HL-60 (cell line): ENCODE results near the gene ZNF543.

Source experiments
- DNase-seq, 2 experiments: peaks; one replicate each; pipeline ENCODE4 v3.0.0-alpha.2; 2010 to 2020; ENCODE audit warnings: low read depth in 1 of 2, low spot score in 1 of 2
- H3K27ac ChIP-seq: fragments of 250-450 bp; sonication (Bioruptor Pico); replicated peaks from 2 replicates; pipeline ENCODE4 v1.5.1; 2020; ENCODE audit warnings: mild to moderate bottlenecking, moderate library complexity
- H3K27me3 ChIP-seq: fragments of 250-450 bp; sonication (Bioruptor Pico); 2 replicates; pipeline ENCODE4 v1.5.1; 2021; ENCODE audit warnings: mild to moderate bottlenecking, moderate library complexity; ENCODE audit not compliant: insufficient read depth, poor library complexity, severe bottlenecking
- H3K4me3 ChIP-seq: replicated peaks from 2 replicates; pipeline ENCODE4 v1.5.1; 2011; ENCODE audit warnings: mild to moderate bottlenecking, control low read depth, low read length; ENCODE audit not compliant: insufficient read depth
- GABPA ChIP-seq: IDR thresholded peaks from 2 replicates; pipeline ENCODE4 v1.6.1; 2012; ENCODE audit warnings: low read depth
- POLR2AphosphoS5 ChIP-seq: IDR thresholded peaks from 2 replicates; pipeline ENCODE4 v1.6.1; 2012; ENCODE audit warnings: low read depth
- REST ChIP-seq: IDR thresholded peaks from 2 replicates; pipeline ENCODE4 v1.6.1; 2012; ENCODE audit warnings: low read depth; ENCODE audit not compliant: insufficient replicate concordance
- SPI1 ChIP-seq: IDR thresholded peaks from 2 replicates; pipeline ENCODE4 v1.6.1; 2012; ENCODE audit warnings: low read depth, mild to moderate bottlenecking, borderline replicate concordance
- TF ChIP-seq, protein P1 (sequence below): IDR thresholded peaks from one replicate; pipeline ENCODE4 v1.5.1; 2011; ENCODE audit warnings: low read length, control low read depth, inconsistent platforms; ENCODE audit not compliant: insufficient read depth

The ZNF543 gene

GRCh38 chr19:57280962-57281400, 39.3 kb upstream of the ZNF543 start:
- Histone ChIP-seq H3K27me3 (no peaks in the 10 kb centered on the region), H3K27ac (peak overlapping the region; percentile 95), H3K4me3 (peak overlapping the region; percentile 90)
- peak in 1 of 2 experiments; percentile 50 for DNase-seq
- peak; percentile 68 for TF ChIP-seq SPI1
- TF ChIP-seq, protein P1, sequence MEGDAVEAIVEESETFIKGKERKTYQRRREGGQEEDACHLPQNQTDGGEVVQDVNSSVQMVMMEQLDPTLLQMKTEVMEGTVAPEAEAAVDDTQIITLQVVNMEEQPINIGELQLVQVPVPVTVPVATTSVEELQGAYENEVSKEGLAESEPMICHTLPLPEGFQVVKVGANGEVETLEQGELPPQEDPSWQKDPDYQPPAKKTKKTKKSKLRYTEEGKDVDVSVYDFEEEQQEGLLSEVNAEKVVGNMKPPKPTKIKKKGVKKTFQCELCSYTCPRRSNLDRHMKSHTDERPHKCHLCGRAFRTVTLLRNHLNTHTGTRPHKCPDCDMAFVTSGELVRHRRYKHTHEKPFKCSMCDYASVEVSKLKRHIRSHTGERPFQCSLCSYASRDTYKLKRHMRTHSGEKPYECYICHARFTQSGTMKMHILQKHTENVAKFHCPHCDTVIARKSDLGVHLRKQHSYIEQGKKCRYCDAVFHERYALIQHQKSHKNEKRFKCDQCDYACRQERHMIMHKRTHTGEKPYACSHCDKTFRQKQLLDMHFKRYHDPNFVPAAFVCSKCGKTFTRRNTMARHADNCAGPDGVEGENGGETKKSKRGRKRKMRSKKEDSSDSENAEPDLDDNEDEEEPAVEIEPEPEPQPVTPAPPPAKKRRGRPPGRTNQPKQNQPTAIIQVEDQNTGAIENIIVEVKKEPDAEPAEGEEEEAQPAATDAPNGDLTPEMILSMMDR: no peak

DNA sequence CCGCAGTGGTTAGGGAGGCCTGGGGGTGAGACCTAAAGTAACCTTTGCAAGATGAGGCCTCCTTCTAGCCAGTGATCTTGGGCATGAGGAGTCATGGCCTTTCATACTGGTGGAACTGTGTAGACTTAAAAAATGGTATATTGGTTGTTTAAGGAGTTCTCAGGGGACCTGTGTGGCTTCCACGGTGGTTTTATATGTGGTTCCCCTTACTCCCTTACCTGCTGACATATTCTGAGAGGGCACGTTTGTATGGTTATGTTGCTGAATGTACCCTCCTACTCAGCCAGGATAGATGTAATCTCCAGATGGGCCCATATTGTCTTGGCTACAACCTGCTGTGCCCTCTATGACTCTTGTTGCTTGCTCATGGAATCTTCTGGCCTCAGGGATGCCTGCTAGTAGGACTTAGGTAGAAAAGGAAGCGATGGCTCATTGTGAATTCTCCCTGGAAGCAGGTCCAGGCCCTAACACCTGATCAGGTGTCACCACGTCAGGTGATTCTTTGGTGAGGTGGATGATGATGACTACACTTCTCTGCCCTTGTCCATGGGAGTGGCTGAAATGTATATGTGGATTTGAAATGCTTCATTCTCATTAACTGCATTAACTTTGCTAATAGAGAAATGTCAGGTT, 38.1 kb upstream of the ZNF543 start:
- no peaks in the 10 kb centered on the region for H3K27me3 ChIP-seq
- DNase-seq: no peak
- H3K27ac ChIP-seq: no peak overlapping the region
- TF ChIP-seq REST (no peak), POLR2AphosphoS5 (no peak), SPI1 (no peak), GABPA (no peak)
- TF ChIP-seq, protein P1: no peak
- H3K4me3 ChIP-seq: peak overlapping the region; percentile 90; the same call in 1 of the 2 replicates

DNA sequence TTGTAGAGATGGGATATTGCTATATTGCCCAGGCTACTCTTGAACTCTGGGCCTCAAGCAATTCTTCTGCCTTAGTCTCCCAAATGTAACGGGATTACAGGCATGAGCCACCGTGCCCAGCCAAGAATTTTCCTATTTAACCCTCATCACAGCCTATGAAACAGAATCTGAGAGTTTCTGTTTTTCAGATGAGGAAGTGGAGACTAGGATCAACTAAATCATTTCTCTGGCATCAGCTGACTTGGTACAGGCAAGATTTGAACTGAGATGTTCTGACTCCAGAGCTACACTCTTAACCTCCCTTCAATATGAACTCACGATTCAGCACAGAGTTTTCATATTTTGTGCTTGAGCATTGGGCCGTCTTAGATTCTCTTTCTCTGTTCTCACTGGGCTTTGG, 31.9 kb upstream of the ZNF543 start:
- no peak for TF ChIP-seq REST
- peak; percentile 37; the same call in 1 of the 2 replicates for TF ChIP-seq SPI1
- no peak overlapping the region for H3K27ac ChIP-seq
- no peak for DNase-seq
- H3K4me3 ChIP-seq: no peak overlapping the region
- no peaks in the 10 kb centered on the region for H3K27me3 ChIP-seq

DNA sequence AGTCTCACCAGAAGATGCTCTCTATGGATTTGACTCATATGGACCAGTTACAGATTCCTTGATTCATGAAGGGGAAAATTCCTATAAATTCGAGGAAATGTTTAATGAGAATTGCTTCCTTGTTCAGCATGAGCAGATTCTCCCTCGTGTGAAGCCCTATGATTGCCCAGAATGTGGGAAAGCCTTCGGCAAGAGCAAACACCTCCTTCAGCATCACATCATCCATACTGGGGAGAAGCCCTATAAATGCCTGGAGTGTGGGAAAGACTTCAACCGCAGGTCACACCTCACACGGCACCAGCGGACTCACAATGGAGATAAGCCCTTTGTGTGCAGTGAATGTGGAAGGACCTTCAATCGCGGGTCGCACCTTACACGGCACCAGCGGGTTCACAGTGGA, 29.3 kb upstream of the ZNF543 start:
- TF ChIP-seq SPI1 (no peak), GABPA (no peak), REST (no peak), POLR2AphosphoS5 (no peak)
- TF ChIP-seq, protein P1: no peak
- no peak overlapping the region for H3K4me3 ChIP-seq
- H3K27me3 ChIP-seq: no peaks in the 10 kb centered on the region
- H3K27ac ChIP-seq: no peak overlapping the region
- DNase-seq: no peak
